ENCODE results near the gene PATZ1.

DNA sequence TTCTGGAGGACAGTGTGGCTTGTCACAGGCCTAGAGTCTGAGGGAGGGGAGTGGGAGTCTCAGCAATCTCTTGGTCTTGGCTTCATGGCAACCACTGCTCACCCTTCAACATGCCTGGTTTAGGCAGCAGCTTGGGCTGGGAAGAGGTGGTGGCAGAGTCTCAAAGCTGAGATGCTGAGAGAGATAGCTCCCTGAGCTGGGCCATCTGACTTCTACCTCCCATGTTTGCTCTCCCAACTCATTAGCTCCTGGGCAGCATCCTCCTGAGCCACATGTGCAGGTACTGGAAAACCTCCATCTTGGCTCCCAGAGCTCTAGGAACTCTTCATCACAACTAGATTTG is 66.8 kb downstream of the PATZ1 start:
- TF ChIP-seq, protein P1, sequence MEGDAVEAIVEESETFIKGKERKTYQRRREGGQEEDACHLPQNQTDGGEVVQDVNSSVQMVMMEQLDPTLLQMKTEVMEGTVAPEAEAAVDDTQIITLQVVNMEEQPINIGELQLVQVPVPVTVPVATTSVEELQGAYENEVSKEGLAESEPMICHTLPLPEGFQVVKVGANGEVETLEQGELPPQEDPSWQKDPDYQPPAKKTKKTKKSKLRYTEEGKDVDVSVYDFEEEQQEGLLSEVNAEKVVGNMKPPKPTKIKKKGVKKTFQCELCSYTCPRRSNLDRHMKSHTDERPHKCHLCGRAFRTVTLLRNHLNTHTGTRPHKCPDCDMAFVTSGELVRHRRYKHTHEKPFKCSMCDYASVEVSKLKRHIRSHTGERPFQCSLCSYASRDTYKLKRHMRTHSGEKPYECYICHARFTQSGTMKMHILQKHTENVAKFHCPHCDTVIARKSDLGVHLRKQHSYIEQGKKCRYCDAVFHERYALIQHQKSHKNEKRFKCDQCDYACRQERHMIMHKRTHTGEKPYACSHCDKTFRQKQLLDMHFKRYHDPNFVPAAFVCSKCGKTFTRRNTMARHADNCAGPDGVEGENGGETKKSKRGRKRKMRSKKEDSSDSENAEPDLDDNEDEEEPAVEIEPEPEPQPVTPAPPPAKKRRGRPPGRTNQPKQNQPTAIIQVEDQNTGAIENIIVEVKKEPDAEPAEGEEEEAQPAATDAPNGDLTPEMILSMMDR (IDR thresholded peaks at IDR 0.05; ENCODE audit: extremely low read depth in 1 of 2, insufficient read depth in 1 of 2, low read depth in 1 of 2, low read length in 2 of 2): no peak
- TF ChIP-seq FOS (IDR thresholded peaks at IDR 0.05; ENCODE audit: borderline replicate concordance, insufficient read depth, low read length): no peak
- TF ChIP-seq POLR2A (IDR thresholded peaks at IDR 0.05; ENCODE audit: low read depth, low read length): no peak
